SH-SY5Y (cell line): ENCODE measurements around the gene TRIB2.

Source experiments
- GATA2 ChIP-seq: IDR thresholded peaks from 2 replicates; pipeline ENCODE4 v1.6.1; 2011; ENCODE audit warnings: mild to moderate bottlenecking, low read depth, low read length
- GATA3 ChIP-seq: IDR thresholded peaks from 2 replicates; pipeline ENCODE4 v1.6.1; 2011; ENCODE audit warnings: low read depth, mild to moderate bottlenecking, low read length, moderate library complexity

DNA sequence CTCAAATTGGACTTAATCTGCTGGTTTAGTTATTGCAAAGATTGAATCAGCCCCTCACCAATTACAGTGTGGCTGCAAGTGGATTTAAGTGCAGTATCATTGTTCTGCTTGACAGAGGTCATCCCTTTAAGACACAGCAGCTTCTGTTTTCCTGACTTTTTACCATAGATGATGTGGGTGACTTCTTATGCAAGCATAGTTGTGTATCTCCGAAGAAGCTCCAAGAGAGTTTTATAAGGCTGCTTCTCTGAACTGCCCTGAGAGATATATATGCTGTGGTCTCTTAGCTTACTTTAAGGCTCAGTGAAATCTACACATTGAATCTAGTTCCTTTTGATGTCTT, 3.5 kb downstream of the TRIB2 start:
- TF ChIP-seq GATA3, result no peak
- no peak for TF ChIP-seq GATA2
